IgD-negative memory B cell (primary cell): Measurements from ENCODE around the gene PBX1. TPM values are rescaled to one million over a fixed set of nuclear protein-coding genes. Genes with fewer than 3 reads are reported as not detected.
A peak's percentile ranks its signal among the peaks of the same experiment; 100 is the strongest.
"Not testable (repeated sequence)": the region's sequence is repeated elsewhere in the genome, so short reads cannot be mapped to it uniquely, and the experiment has no call there.

Source experiments
- H3K27ac Mint-ChIP-seq, 3 donors: one replicate each; pipeline ENCODE4 v1.8.0; 2020 to 2022; ENCODE audit warnings: mild to moderate bottlenecking in 3 of 3, mixed read lengths in 3 of 3, moderate library complexity in 1 of 3
- H3K27me3 Mint-ChIP-seq: one replicate; pipeline ENCODE4 v1.8.0; 2021; ENCODE audit warnings: mixed read lengths
- H3K36me3 Mint-ChIP-seq: one replicate; pipeline ENCODE4 v1.8.0; 2020; ENCODE audit warnings: mild to moderate bottlenecking, mixed read lengths
- H3K4me1 Mint-ChIP-seq, 3 donors: one replicate each; pipeline ENCODE4 v1.8.0; 2020 to 2022; ENCODE audit warnings: mixed read lengths in 3 of 3, mild to moderate bottlenecking in 1 of 3
- H3K4me3 Mint-ChIP-seq, 4 donors: one replicate each; pipeline ENCODE4 v1.8.0; 2020 to 2022; ENCODE audit warnings: mild to moderate bottlenecking in 4 of 4, mixed read lengths in 4 of 4, moderate library complexity in 3 of 4
- H3K9me3 Mint-ChIP-seq, 3 donors: one replicate each; pipeline ENCODE4 v1.8.0; 2020 to 2021; ENCODE audit warnings: mixed read lengths in 3 of 3, mild to moderate bottlenecking in 1 of 3
- polyA plus RNA-seq: library from polyadenylated mRNA; unstranded; fragments of 300-500 nt; fragmentation: Illumina TruSeq; gene quantifications from one replicate; pipeline ENCODE4 v1.2.3, GENCODE V29; 2021

PBX1 gene
- polyA plus RNA-seq, 1 donor from 2014 or later: 0.34 TPM

DNA sequence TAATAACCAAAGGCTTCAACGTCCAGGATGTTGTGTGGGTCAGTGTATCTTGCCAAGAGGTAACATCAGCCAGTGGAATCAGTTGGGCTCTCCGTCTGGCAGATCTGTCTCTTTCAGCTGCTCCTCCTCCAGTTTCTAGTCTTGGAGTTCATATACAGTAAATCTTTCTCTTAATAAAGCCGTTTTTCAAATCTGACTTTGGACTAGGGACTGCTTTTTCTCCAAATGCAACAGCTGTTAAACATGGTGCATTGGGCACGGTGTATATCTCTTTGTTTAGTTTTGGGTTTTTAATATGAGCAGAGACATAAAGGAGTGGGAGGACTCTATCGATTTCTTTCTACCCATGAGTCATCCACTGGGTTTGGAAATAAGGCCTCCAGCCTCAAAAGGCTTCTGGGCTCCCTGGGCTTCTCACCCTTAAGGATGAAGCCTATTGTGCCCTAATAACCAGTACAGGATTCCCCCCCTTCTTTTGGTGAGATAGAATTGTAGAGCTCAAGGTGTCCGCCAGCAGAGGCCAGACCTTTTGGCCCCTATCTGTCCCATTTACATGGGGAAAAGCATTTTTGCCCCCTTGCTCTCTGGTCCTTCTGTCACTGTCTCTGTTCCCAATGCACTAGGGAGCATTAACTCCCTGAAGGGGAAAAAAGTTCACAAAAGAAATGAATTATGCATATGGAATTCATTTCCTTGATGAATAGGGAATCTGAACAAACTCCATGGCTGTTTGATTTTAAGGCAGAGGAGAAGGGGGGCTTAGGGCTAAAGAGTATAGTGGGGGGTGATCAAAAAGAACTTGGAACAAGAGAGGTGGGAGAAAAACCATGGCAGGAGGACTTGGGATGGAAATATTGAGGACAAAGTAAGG lies 86.0 kb downstream of the PBX1 start:
- Mint-ChIP-seq H3K4me3 (no peak overlapping the region), H3K4me1 (no peaks in the 10 kb centered on the region), H3K36me3 (no peaks in the 10 kb centered on the region), H3K9me3 (peaks cover 0 to 3% (median 0%) of the 10 kb centered on the region in 3 donors), H3K27me3 (peaks cover 4% of the 10 kb centered on the region), H3K27ac (no peak overlapping the region)

DNA sequence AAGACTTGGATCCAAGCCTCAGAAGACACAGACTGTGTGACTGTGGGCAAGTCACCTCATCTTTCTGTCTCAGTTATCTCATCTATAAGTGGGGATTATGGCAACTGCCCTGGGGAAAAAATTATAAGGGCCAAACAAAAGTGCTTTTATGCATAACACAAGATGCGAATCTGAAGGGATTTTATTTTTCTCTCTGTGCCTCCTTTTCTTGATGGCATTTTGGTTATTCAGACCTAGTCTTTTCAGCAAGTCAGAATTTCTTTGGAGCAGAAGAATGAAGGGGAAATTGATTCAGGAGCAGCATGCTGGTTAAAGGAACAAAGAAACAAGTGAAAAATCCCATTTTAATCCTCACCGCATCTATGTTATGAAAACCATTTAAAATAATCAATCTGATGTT lies 86.9 kb downstream of the PBX1 start:
- peaks cover 4% of the 10 kb centered on the region for H3K27me3 Mint-ChIP-seq
- peaks cover 0 to 3% (median 0%) of the 10 kb centered on the region in 3 donors for H3K9me3 Mint-ChIP-seq
- H3K27ac Mint-ChIP-seq: no peak overlapping the region
- H3K4me3 Mint-ChIP-seq: no peak overlapping the region
- no peaks in the 10 kb centered on the region for H3K36me3 Mint-ChIP-seq
- H3K4me1 Mint-ChIP-seq: no peaks in the 10 kb centered on the region

DNA sequence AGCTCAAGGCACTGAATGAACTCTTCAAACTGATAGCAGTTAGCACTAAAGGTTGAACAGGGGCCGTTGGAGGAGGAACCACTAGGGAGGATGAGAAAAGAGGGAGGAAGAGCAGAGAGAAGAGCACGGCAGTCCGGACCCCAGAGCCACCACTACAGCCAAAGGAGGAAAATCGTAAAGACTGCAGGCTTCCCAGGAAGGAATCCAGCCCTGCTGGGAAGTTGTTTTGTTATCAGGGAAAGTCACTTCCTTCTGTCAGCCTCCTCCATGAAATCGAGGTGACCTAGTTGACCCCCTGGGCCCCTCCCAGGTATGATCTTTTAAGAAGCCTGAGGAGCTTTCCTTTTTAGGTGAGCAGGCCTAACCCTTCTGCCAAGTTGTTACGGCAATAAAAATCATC lies 88.2 kb downstream of the PBX1 start:
- Mint-ChIP-seq H3K36me3 (no peaks in the 10 kb centered on the region), H3K4me1 (no peaks in the 10 kb centered on the region), H3K9me3 (peaks cover 0 to 3% (median 0%) of the 10 kb centered on the region in 3 donors), H3K27ac (no peak overlapping the region), H3K27me3 (peaks cover 11% of the 10 kb centered on the region), H3K4me3 (peak overlapping the region in 1 of 4 donors; percentile 60)

DNA sequence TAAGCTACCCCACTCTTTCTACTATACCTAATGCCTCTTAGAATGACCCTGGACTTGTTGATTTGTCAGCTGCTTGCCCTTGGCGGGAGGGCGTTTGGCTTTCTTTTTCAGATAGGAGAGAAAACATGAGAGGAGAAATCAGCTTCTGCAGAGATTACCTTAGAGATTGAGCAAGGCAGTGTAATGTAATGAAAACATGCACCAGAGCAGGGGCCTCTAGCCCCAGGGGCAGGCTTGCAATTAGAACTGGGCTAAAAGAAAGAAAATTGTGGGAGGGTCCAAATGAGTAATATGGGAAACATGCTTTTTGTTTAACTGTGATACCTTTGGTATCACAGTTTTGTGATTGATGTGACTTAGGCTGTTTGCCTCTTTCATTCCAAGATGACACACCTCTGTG lies 89.7 kb downstream of the PBX1 start:
- H3K27ac Mint-ChIP-seq: no peak overlapping the region
- H3K4me3 Mint-ChIP-seq: no peak overlapping the region
- H3K9me3 Mint-ChIP-seq: peaks cover 0 to 3% (median 0%) of the 10 kb centered on the region in 3 donors
- H3K4me1 Mint-ChIP-seq: no peaks in the 10 kb centered on the region
- H3K27me3 Mint-ChIP-seq: peaks cover 11% of the 10 kb centered on the region
- no peaks in the 10 kb centered on the region for H3K36me3 Mint-ChIP-seq

DNA sequence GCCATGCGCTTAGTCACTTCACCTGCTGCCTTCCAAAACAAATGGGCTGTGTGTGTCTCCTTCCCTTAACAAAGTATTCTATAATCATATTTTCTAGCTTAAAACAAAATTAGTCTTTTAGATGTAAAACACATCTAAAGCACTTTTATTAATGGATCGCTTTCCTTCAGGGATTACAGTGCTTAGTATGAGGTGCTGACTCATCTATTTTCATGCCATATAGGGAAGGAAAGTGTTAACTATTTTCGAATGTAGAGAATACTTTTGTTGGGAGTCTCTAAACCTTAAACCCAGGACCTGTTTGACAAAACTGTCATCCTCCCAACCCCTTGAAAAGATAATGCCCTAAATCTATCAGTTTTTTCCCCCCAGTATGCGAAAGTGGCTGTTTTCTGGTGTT lies 90.2 kb downstream of the PBX1 start:
- no peak overlapping the region for H3K27ac Mint-ChIP-seq

DNA sequence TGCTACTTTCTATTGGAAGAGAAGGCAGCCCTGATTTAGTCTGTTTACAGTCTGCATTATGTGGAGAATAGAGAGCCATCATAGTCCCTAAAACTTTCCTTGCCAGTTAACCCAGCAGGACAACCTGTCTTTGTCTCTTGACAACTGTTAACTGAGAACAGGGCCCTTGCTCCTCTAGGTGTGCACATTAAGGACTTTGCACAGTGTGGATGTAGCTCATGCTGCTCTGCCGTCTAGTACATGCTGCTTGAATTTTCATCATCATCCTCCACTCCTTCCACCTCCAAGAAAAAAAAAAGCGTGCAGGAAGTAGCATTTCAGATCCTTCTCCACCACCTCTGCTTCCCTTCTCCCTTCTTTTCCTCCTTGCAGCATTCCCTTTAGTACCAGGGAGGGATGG lies 91.5 kb downstream of the PBX1 start:
- Mint-ChIP-seq H3K27ac (no peak overlapping the region), H3K27me3 (peaks cover 11% of the 10 kb centered on the region), H3K4me1 (no peaks in the 10 kb centered on the region), H3K36me3 (no peaks in the 10 kb centered on the region), H3K4me3 (peak overlapping the region in 1 of 4 donors; percentile 13), H3K9me3 (no peaks in the 10 kb centered on the region)

More for the DNA sequence above, 90.2 kb downstream of the PBX1 start:
- Mint-ChIP-seq H3K9me3 (peaks cover 0 to 3% (median 0%) of the 10 kb centered on the region in 3 donors), H3K27me3 (peaks cover 11% of the 10 kb centered on the region), H3K4me3 (no peak overlapping the region), H3K4me1 (no peaks in the 10 kb centered on the region), H3K36me3 (no peaks in the 10 kb centered on the region)

DNA sequence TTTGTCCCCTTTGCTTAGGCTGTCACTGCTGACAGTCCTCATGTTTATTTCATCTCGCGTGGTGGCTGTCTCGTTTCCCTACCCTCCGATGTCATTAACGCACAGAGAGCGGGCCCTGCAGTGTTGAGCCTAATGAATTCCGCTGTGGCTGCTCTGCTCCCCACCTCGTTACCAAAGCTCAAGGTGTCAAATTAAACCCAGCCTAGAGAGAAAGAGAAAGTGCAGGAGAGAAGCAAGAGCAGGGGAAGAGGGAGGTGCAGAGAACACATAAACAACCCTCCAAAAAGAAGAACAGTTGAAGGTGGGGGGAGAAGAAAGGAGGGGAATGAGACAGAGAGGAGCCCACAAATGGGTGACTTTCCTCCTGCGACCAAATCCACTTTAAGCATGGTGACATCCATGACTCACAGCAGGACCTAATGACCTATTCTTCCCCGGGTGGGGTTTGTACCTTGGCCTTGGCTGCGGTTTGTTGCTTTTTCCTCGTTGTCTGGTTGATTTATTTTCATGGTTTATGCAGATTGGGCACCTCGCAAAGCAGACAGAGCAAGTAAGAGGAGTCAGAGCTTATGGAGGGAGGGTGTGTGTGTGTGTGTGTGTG lies 92.5 kb downstream of the PBX1 start:
- no peaks in the 10 kb centered on the region for H3K9me3 Mint-ChIP-seq
- no peak overlapping the region for H3K4me3 Mint-ChIP-seq
- H3K27ac Mint-ChIP-seq: no peak overlapping the region
- no peaks in the 10 kb centered on the region for H3K36me3 Mint-ChIP-seq
- peaks cover 1 to 3% (median 2%) of the 10 kb centered on the region in 3 donors for H3K4me1 Mint-ChIP-seq
- peaks cover 11% of the 10 kb centered on the region for H3K27me3 Mint-ChIP-seq

DNA sequence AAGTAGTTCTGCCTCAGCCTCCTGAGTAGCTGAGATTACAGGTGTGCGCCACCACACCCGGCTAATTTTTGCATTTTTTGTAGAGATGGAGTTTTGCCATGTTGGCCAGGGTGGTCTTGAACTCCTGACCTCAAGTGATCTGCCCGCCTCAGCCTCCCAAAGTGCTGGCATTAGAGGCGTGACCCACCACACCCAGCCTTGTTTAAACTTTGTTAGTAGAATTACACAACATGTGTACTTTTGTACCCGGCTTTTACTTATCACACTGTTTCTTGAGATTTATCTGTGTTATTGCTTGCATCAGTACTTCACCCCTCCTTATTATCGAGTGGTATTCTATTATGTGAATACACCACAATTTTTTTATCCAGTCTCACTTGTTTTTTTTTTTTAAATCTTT lies 94.0 kb downstream of the PBX1 start:
- not testable (repeated sequence) for H3K36me3 Mint-ChIP-seq, H3K4me3 Mint-ChIP-seq, H3K27ac Mint-ChIP-seq, H3K9me3 Mint-ChIP-seq, H3K4me1 Mint-ChIP-seq
- H3K27me3 Mint-ChIP-seq: peaks cover 11% of the 10 kb centered on the region

DNA sequence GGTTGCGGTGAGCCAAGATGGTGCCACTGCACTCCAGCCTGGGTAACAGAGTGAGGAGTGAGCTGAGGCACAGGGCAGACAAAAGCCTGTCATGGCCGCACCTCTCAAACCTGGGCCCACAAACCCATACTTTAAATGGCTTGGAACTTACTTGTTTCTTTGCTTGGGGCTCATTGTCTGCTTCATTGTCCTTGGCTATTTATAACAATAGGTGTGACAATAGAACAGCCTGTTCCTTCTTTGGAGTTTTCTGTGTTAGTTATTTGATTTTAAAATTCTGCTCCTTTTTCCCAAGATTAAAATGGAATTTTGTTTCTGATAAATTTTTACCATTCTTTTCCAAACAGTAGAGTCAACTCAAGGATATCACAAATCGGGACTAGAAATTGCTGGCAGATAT lies 94.7 kb downstream of the PBX1 start:
- no peaks in the 10 kb centered on the region for H3K36me3 Mint-ChIP-seq
- no peaks in the 10 kb centered on the region for H3K9me3 Mint-ChIP-seq
- no peak overlapping the region for H3K4me3 Mint-ChIP-seq
- no peak overlapping the region for H3K27ac Mint-ChIP-seq
- peaks cover 8% of the 10 kb centered on the region for H3K27me3 Mint-ChIP-seq
- peaks cover 1 to 5% (median 2%) of the 10 kb centered on the region in 3 donors for H3K4me1 Mint-ChIP-seq

DNA sequence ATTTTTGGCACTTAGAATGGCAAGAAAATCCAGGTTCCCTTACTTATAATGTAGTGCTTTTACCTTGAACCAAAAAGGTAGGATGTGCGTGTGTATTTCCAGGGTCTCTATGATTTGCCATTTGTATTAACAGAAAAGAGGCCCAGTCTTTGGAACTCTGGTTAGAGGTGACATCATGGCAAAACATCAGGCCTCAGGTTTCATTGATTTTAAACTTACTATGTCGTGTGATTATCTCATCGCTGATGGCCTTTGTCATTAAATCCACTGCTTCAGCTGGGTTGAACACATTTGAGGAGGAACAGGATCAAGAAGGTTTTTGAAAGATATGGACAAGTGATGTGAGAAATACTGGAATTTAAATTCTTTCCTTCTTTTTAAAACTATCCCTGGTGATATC lies 95.2 kb downstream of the PBX1 start:
- H3K27ac Mint-ChIP-seq: no peak overlapping the region
- peaks cover 1 to 5% (median 2%) of the 10 kb centered on the region in 3 donors for H3K4me1 Mint-ChIP-seq
- H3K36me3 Mint-ChIP-seq: no peaks in the 10 kb centered on the region
- no peaks in the 10 kb centered on the region for H3K9me3 Mint-ChIP-seq
- H3K27me3 Mint-ChIP-seq: peaks cover 8% of the 10 kb centered on the region
- H3K4me3 Mint-ChIP-seq: no peak overlapping the region

DNA sequence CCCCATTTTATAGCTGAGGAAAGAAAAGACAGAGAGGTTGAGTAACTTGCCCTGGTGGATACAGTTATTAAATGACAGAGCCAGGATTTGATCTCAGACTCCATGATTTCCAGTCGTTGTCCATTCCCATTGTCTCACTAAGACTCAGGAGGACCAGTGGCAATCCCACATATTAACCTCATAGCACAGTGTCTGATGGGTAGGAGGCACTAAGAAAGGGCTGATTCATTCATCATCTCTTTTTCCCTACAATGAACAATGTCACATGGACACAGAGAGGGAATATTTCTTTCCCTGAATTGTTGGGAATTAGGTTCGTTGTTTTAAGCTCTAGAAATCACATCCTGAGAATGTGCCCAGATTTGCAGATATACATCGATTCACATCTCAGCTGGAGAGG lies 99.9 kb downstream of the PBX1 start:
- Mint-ChIP-seq H3K27me3 (no peaks in the 10 kb centered on the region), H3K9me3 (peaks cover 0 to 2% (median 0%) of the 10 kb centered on the region in 3 donors), H3K4me1 (peaks cover 5 to 11% (median 5%) of the 10 kb centered on the region in 3 donors), H3K27ac (no peak overlapping the region), H3K4me3 (no peak overlapping the region), H3K36me3 (no peaks in the 10 kb centered on the region)

DNA sequence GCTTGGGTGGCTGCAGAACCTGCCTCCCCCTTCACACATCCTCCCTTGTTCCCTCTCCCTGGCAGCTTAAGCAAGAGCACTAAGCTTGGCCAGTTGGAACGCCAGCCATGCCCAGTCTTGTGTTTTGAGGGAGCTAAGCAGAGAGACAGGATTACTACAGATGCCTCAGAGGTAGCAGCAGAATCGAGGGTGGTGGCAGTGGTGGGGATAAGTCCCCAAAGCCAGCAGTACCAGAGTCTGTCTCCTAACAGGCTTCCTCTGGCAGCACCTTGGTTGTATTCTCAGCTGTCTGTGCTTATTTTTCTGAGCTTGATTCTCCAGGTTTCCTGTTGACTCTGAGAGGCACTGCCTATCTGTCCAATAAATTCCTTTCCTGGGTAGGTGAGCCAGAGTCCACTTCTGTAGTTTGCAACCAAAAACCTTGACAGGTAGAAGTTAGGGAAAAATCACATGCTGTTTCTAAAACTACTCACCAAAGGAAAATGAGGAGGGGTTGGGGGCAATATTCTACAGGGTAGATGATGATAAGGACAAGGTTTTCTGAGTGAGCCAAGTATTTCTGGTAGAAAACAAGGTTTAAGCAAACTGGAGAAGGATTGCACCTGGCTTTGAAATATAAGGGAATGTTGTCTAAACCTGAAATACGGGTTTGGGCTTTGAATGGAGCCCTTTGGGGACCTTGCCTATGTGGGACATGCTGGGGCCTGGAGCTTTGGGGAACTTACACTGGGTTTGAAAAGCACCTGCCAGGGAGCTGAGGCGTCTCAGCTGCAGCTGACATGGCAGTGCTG lies 100.8 kb downstream of the PBX1 start:
- no peaks in the 10 kb centered on the region for H3K36me3 Mint-ChIP-seq
- peaks cover 0 to 2% (median 2%) of the 10 kb centered on the region in 3 donors for H3K9me3 Mint-ChIP-seq
- H3K4me1 Mint-ChIP-seq: peaks cover 5 to 11% (median 5%) of the 10 kb centered on the region in 3 donors
- H3K27ac Mint-ChIP-seq: no peak overlapping the region
- peaks cover 3% of the 10 kb centered on the region for H3K27me3 Mint-ChIP-seq
- H3K4me3 Mint-ChIP-seq: no peak overlapping the region

DNA sequence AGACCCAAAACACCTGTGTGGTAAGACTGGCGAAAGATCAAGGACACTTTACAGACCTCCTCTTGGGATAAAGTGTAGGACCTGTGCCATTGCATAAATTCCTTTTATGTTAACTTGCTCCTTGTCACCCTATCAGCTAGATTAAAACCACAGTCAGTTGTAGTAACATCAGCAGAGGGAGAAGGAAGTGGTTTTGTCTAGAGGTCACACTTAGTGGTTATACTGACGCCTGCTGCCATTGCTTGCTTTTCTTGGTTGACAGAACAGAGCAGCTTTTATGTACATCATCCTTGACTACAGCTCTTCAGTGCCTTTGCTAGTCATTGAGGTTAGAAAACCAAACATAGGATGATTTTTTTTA lies 101.4 kb downstream of the PBX1 start:
- Mint-ChIP-seq H3K9me3 (peaks cover 0 to 2% (median 2%) of the 10 kb centered on the region in 3 donors), H3K4me1 (peaks cover 5 to 11% (median 5%) of the 10 kb centered on the region in 3 donors), H3K36me3 (no peaks in the 10 kb centered on the region), H3K27me3 (peaks cover 3% of the 10 kb centered on the region), H3K27ac (no peak overlapping the region), H3K4me3 (no peak overlapping the region)

DNA sequence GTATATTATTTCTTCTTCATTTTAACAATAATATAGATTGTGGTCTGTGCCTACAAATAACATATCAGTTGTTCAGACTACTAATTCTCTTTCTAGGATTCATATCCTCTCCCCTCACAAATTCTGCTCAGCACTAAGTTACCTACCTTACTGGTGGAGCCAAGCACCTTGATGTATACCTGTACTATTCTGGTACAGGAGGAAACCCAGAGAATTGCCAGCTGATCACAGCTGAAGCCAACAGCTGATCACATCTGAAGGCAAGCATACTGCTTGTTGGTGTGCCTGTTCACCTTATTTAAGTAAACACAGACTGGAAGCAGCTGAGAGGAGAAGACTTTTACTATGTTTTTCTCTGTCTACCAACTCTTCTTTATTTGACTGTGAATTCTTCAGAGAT lies 101.8 kb downstream of the PBX1 start:
- Mint-ChIP-seq H3K27me3 (peaks cover 3% of the 10 kb centered on the region), H3K4me3 (no peak overlapping the region), H3K9me3 (peaks cover 0 to 2% (median 2%) of the 10 kb centered on the region in 3 donors), H3K27ac (no peak overlapping the region), H3K4me1 (peaks cover 5 to 11% (median 5%) of the 10 kb centered on the region in 3 donors), H3K36me3 (no peaks in the 10 kb centered on the region)

DNA sequence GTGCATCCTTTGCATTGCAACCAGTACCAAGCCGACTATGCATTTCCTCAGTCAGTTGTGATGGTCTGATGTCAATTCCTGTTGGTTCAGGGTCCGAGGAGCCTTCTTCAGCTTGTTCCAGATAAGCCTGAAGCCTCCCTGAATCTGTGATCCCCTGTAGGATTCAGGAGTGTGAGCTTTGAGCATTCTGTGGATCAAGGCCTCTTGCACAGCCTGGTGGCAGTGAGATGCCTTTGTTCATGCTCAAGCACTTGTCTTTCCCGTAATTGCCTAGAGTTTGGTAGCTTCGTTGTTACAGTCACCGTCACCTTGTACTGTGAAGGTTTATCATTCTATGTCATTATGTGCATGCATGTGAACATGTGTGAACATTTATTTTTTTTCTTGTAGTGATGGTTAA lies 103.5 kb downstream of the PBX1 start:
- Mint-ChIP-seq H3K27me3 (peaks cover 3% of the 10 kb centered on the region), H3K36me3 (no peaks in the 10 kb centered on the region), H3K27ac (no peak overlapping the region), H3K4me3 (no peak overlapping the region), H3K4me1 (peaks cover 0 to 8% (median 4%) of the 10 kb centered on the region in 3 donors), H3K9me3 (peaks cover 0 to 2% (median 2%) of the 10 kb centered on the region in 3 donors)
